ENCODE data around the gene LOXHD1.

- TF ChIP-seq SETDB1 (IDR thresholded peaks at IDR 0.05; ENCODE audit: insufficient read length, low read length), result no peak
- no peak for TF ChIP-seq AEBP2 (tag by site-specific recombination; IDR thresholded peaks at IDR 0.05; ENCODE audit: borderline replicate concordance)
- no peak for TF ChIP-seq TCF7L2 (IDR thresholded peaks at IDR 0.05; ENCODE audit: borderline replicate concordance, low read depth, low read length)
- TF ChIP-seq ZNF426 (tag by site-specific recombination; IDR thresholded peaks at IDR 0.05), result no peak
- no peak for TF ChIP-seq CTCF (tag by site-specific recombination; IDR thresholded peaks at IDR 0.05)
- no peak for TF ChIP-seq ZNF280D (tag by site-specific recombination; IDR thresholded peaks at IDR 0.05)
- TF ChIP-seq ZNF121 (tag by site-specific recombination; IDR thresholded peaks at IDR 0.05), result no peak
- no peak for TF ChIP-seq ZNF184 (tag by site-specific recombination; IDR thresholded peaks at IDR 0.05)
- no peak for TF ChIP-seq ZNF335 (tag by site-specific recombination; conservative IDR thresholded peaks at IDR 0.05)
- no peak for TF ChIP-seq ZNF16 (tag by site-specific recombination; IDR thresholded peaks at IDR 0.05; ENCODE audit: low read depth)
- no peak for TF ChIP-seq ZNF23 (tag by site-specific recombination; IDR thresholded peaks at IDR 0.05; ENCODE audit: borderline replicate concordance)
These were observed 182.3 kb downstream of the LOXHD1 start for GRCh38 chr18:46474487-46475389.

Data from HEK293 (cell line).